CD4-positive, alpha-beta T cell treated with Interleukin-15 for 4 hours (primary cell): ENCODE data around the gene IRF4.
"Not testable (repeated sequence)": the region's sequence is repeated elsewhere in the genome, so short reads cannot be mapped to it uniquely, and the experiment has no call there.

Source experiments
- DNase-seq: peaks from one replicate; pipeline ENCODE4 v3.0.0-alpha.2; 2020; ENCODE audit warnings: low spot score

The IRF4 gene

GRCh38 chr6:422433-423054 lies 31.0 kb downstream of the IRF4 start:
- DNase-seq, result peak; percentile 53

GRCh38 chr6:423055-423798 lies 31.7 kb downstream of the IRF4 start:
- no peak for DNase-seq

- no peak for DNase-seq
Measured at GRCh38 chr6:423799-424345, 32.3 kb downstream of the IRF4 start.

- DNase-seq, result no peak
Measured at GRCh38 chr6:424741-425417, 33.3 kb downstream of the IRF4 start.

GRCh38 chr6:425418-425788 lies 33.9 kb downstream of the IRF4 start:
- not testable (repeated sequence) for DNase-seq

GRCh38 chr6:426198-426738 lies 34.7 kb downstream of the IRF4 start:
- not testable (repeated sequence) for DNase-seq

GRCh38 chr6:428047-428603 lies 36.6 kb downstream of the IRF4 start:
- no peak for DNase-seq

- DNase-seq, result no peak
Measured at GRCh38 chr6:429515-430121, 38.1 kb downstream of the IRF4 start.

- DNase-seq, result no peak
Measured at GRCh38 chr6:431504-431903, 40.0 kb downstream of the IRF4 start.

- peak; percentile 41 for DNase-seq
Measured at GRCh38 chr6:431986-432385, 40.4 kb downstream of the IRF4 start.

GRCh38 chr6:434051-434705 lies 42.6 kb downstream of the IRF4 start:
- DNase-seq, result no peak

GRCh38 chr6:435441-436307 lies 44.1 kb downstream of the IRF4 start:
- no peak for DNase-seq

- DNase-seq, result no peak
Measured at GRCh38 chr6:436308-437036, 44.9 kb downstream of the IRF4 start.

GRCh38 chr6:437037-437392 lies 45.5 kb downstream of the IRF4 start:
- no peak for DNase-seq

GRCh38 chr6:438634-439170 lies 47.1 kb downstream of the IRF4 start:
- no peak for DNase-seq

- no peak for DNase-seq
Measured at GRCh38 chr6:439641-440167, 48.2 kb downstream of the IRF4 start.

GRCh38 chr6:441126-441920 lies 49.8 kb downstream of the IRF4 start:
- DNase-seq, result no peak

GRCh38 chr6:443621-444159 lies 52.1 kb downstream of the IRF4 start:
- no peak for DNase-seq
